Hepatocyte (in vitro differentiated cells): Measurements from ENCODE around the gene SNTG2.

Experiments
- CTCF ChIP-seq: fragments of 200-600 bp; sonication (generic); IDR thresholded peaks from 2 replicates; pipeline ENCODE4 v1.5.1; 2016; ENCODE audit warnings: antibody characterized with exemption, mild to moderate bottlenecking; ENCODE audit not compliant: poor library complexity
- EZH2 ChIP-seq: fragments of 200-600 bp; sonication (generic); IDR thresholded peaks from 2 replicates; pipeline ENCODE4 v1.6.1; 2016; ENCODE audit warnings: antibody characterized with exemption, mild to moderate bottlenecking, borderline replicate concordance
- EZH2phosphoT487 ChIP-seq: fragments of 200-600 bp; sonication (generic); IDR thresholded peaks from one replicate; pipeline ENCODE4 v1.6.1; 2018; ENCODE audit warnings: antibody characterized with exemption, mild to moderate bottlenecking, low read depth, moderate library complexity; ENCODE audit not compliant: unreplicated experiment, severe bottlenecking

GRCh38 chr2:1246239-1246638 lies 295.6 kb downstream of the SNTG2 start:
- TF ChIP-seq CTCF (no peak), EZH2 (no peak), EZH2phosphoT487 (no peak)
